Osteoblast (primary cell): ENCODE data around the gene GDPGP1. TPM values are rescaled to one million over a fixed set of nuclear protein-coding genes. Genes with fewer than 3 reads are reported as not detected.
A peak's percentile ranks its signal among the peaks of the same experiment; 100 is the strongest.
"Not testable (repeated sequence)": the region's sequence is repeated elsewhere in the genome, so short reads cannot be mapped to it uniquely, and the experiment has no call there.

Source experiments
- DNase-seq: peaks from one replicate; pipeline ENCODE4 v3.0.0; 2011; ENCODE audit warnings: low spot score, mixed read lengths; ENCODE audit not compliant: insufficient read length; ENCODE audit errors: missing footprints
- H2AFZ ChIP-seq: 2 replicates; pipeline ENCODE4 v1.6.0; 2011; ENCODE audit warnings: mild to moderate bottlenecking, low read length
- H3K27ac ChIP-seq: 2 replicates; pipeline ENCODE4 v1.5.1; 2011; ENCODE audit warnings: mild to moderate bottlenecking, low read depth, low read length, moderate library complexity
- H3K27me3 ChIP-seq: 2 replicates; pipeline ENCODE4 v1.6.0; 2012; ENCODE audit warnings: mild to moderate bottlenecking, control low read depth, inconsistent platforms, low read length, moderate library complexity; ENCODE audit not compliant: insufficient read depth
- H3K36me3 ChIP-seq: 2 replicates; pipeline ENCODE4 v1.5.1; 2011; ENCODE audit warnings: mild to moderate bottlenecking, low read length, control low read depth, moderate library complexity; ENCODE audit not compliant: insufficient read depth
- H3K4me1 ChIP-seq: 2 replicates; pipeline ENCODE4 v1.5.1; 2011; ENCODE audit warnings: mild to moderate bottlenecking, low read length, control low read depth, moderate library complexity; ENCODE audit not compliant: insufficient read depth
- H3K4me2 ChIP-seq: 2 replicates; pipeline ENCODE4 v1.6.0; 2011; ENCODE audit warnings: mild to moderate bottlenecking, low read length; ENCODE audit not compliant: insufficient read depth
- H3K4me3 ChIP-seq: fragments of 200-600 bp; sonication (generic); 3 replicates; pipeline ENCODE4 v1.5.1; 2012; ENCODE audit warnings: mild to moderate bottlenecking, low read length, inconsistent platforms; ENCODE audit not compliant: insufficient read depth
- H3K79me2 ChIP-seq: 2 replicates; pipeline ENCODE4 v1.6.0; 2012; ENCODE audit warnings: mild to moderate bottlenecking, low read length, control low read depth, inconsistent platforms; ENCODE audit not compliant: insufficient read depth
- H3K9me3 ChIP-seq: 2 replicates; pipeline ENCODE4 v1.5.1; 2011; ENCODE audit warnings: low read depth, low read length, control low read depth
- H4K20me1 ChIP-seq: 2 replicates; pipeline ENCODE4 v1.6.0; 2012; ENCODE audit warnings: mild to moderate bottlenecking, low read length, control low read depth; ENCODE audit not compliant: insufficient read depth
- CTCF ChIP-seq: IDR thresholded peaks from 2 replicates; pipeline ENCODE4 v1.5.1; 2011; ENCODE audit warnings: mild to moderate bottlenecking, low read depth, low read length, moderate library complexity; ENCODE audit errors: extremely low read depth
- total RNA-seq: library from RNA; depleted of rRNA; stranded (reverse); fragments of >200 nt; gene quantifications from 2 replicates; pipeline ENCODE4 v1.2.3, GENCODE V29; 2012

GDPGP1 gene
- total RNA-seq: 8.0 and 9.7 TPM in 2 replicates

GRCh38 chr15:90234096-90234988, at the start of gene GDPGP1:
Gene GDPGP1 (plus strand): TSS chr15:90234209. CDS start chr15:90240909, 6,700 bp downstream.
- Histone ChIP-seq H4K20me1 (peaks cover 17% of the 10 kb centered on the region), H3K4me3 (peak within 1 kb of the TSS; percentile 96), H3K27me3 (no peaks in the 10 kb centered on the region), H3K9me3 (no peaks in the 10 kb centered on the region), H2AFZ (peak within 1 kb of the TSS; percentile 96), H3K79me2 (peaks cover 30% of the 10 kb centered on the region), H3K36me3 (peaks cover 40% of the 10 kb centered on the region), H3K27ac (peak within 1 kb of the TSS; percentile 91), H3K4me1 (peaks cover 18% of the 10 kb centered on the region), H3K4me2 (peak within 1 kb of the TSS; percentile 99)
- DNase-seq: peak; percentile 52
- TF ChIP-seq CTCF: no peak

- Histone ChIP-seq H3K36me3 (no peaks in the 10 kb centered on the region), H2AFZ (peak overlapping the region; percentile 90), H3K79me2 (no peaks in the 10 kb centered on the region), H3K27me3 (no peaks in the 10 kb centered on the region), H3K4me3 (peak overlapping the region; percentile 76), H3K4me2 (peak overlapping the region; percentile 89), H3K9me3 (no peaks in the 10 kb centered on the region), H4K20me1 (no peaks in the 10 kb centered on the region), H3K4me1 (peaks cover 11% of the 10 kb centered on the region), H3K27ac (peak overlapping the region; percentile 51)
- peak; percentile 93 for DNase-seq
- TF ChIP-seq CTCF: no peak
Measured at GRCh38 chr15:90184786-90185704, 49.0 kb upstream of the GDPGP1 start.

GRCh38 chr15:90187257-90187868, 46.6 kb upstream of the GDPGP1 start:
- Histone ChIP-seq H3K79me2 (no peaks in the 10 kb centered on the region), H3K9me3 (no peaks in the 10 kb centered on the region), H3K4me1 (peaks cover 11% of the 10 kb centered on the region), H3K4me3 (no peak overlapping the region), H3K36me3 (no peaks in the 10 kb centered on the region), H2AFZ (peak overlapping the region; percentile 56), H3K27me3 (no peaks in the 10 kb centered on the region), H3K27ac (no peak overlapping the region), H4K20me1 (no peaks in the 10 kb centered on the region), H3K4me2 (no peak overlapping the region)
- DNase-seq: peak; percentile 75
- TF ChIP-seq CTCF: no peak

GRCh38 chr15:90188065-90188464, 45.9 kb upstream of the GDPGP1 start:
- H3K27ac ChIP-seq, H3K27me3 ChIP-seq, H3K36me3 ChIP-seq, H3K4me2 ChIP-seq, H4K20me1 ChIP-seq, H3K4me3 ChIP-seq, H2AFZ ChIP-seq, H3K9me3 ChIP-seq, DNase-seq, H3K79me2 ChIP-seq: not testable (repeated sequence)
- peaks cover 11% of the 10 kb centered on the region for H3K4me1 ChIP-seq
